Neural cell (in vitro differentiated cells): ENCODE results near the gene SYDE2.

Experiments
- CTCF ChIP-seq: fragments of 450-650 bp; IDR thresholded peaks from 2 replicates; pipeline ENCODE4 v1.5.1; 2014; ENCODE audit warnings: antibody characterized with exemption, mild to moderate bottlenecking, moderate library complexity; ENCODE audit not compliant: poor library complexity, severe bottlenecking
- EP300 ChIP-seq: fragments of 450-650 bp; conservative IDR thresholded peaks from 2 replicates; pipeline ENCODE4 v1.6.1; 2014; ENCODE audit warnings: antibody characterized with exemption, mild to moderate bottlenecking, moderate library complexity; ENCODE audit not compliant: poor library complexity, severe bottlenecking
- EZH2 ChIP-seq: fragments of 200-600, 300-800 bp; shearing (Covaris generic), sonication (generic); IDR thresholded peaks from 2 replicates; pipeline ENCODE4 v1.6.1; 2014; ENCODE audit warnings: antibody characterized with exemption, low read length, borderline replicate concordance, mild to moderate bottlenecking; ENCODE audit not compliant: insufficient read depth, poor library complexity, severe bottlenecking
- POLR2AphosphoS5 ChIP-seq: IDR thresholded peaks from 2 replicates; pipeline ENCODE4 v1.6.1; 2012
- RAD21 ChIP-seq: fragments of 450-650 bp; conservative IDR thresholded peaks from 2 replicates; pipeline ENCODE4 v1.6.1; 2014; ENCODE audit warnings: antibody characterized with exemption, mild to moderate bottlenecking, moderate library complexity
- SMC3 ChIP-seq: fragments of 450-650 bp; conservative IDR thresholded peaks from 2 replicates; pipeline ENCODE4 v1.6.1; 2014; ENCODE audit warnings: antibody characterized with exemption, mild to moderate bottlenecking, moderate library complexity; ENCODE audit not compliant: poor library complexity

GRCh38 chr1:85125891-85126290 lies 74.9 kb downstream of the SYDE2 start:
- no peak for TF ChIP-seq CTCF
- no peak for TF ChIP-seq EZH2
- TF ChIP-seq RAD21, result no peak
- no peak for TF ChIP-seq EP300
- TF ChIP-seq POLR2AphosphoS5, result no peak
- TF ChIP-seq SMC3, result no peak
